GM23338 (cell line): ENCODE data around the gene GNAI2. TPM values are rescaled to one million over a fixed set of nuclear protein-coding genes. Genes with fewer than 3 reads are reported as not detected.
A peak's percentile ranks its signal among the peaks of the same experiment; 100 is the strongest.

ENCODE experiments used
- ATAC-seq: fragments of 200-7000 bp; cut with Tn5 transposase; 3 replicates; pipeline ENCODE4 v1.9.1; 2020
- DNase-seq: peaks from one replicate; pipeline ENCODE4 v3.0.0-alpha.2; 2015; ENCODE audit warnings: low spot score
- H2AFZ ChIP-seq: fragments of 200-600 bp; sonication (generic); 2 replicates; pipeline ENCODE4 v1.8.0; 2016; ENCODE audit warnings: antibody characterized with exemption, mild to moderate bottlenecking, moderate library complexity
- H3F3A ChIP-seq: fragments of 200-600 bp; sonication (generic); replicated peaks from 2 replicates; pipeline ENCODE4 v1.8.0; 2017; ENCODE audit warnings: antibody characterized with exemption, mixed run types, low read depth
- H3K27ac ChIP-seq: fragments of 200-600 bp; sonication (generic); 2 replicates; pipeline ENCODE4 v1.6.1; 2016; ENCODE audit warnings: low read depth
- H3K27me3 ChIP-seq: fragments of 200-600 bp; sonication (generic); 2 replicates; pipeline ENCODE4 v1.8.0; 2016; ENCODE audit warnings: mild to moderate bottlenecking, mixed run types, moderate library complexity; ENCODE audit not compliant: insufficient read depth
- H3K36me3 ChIP-seq: fragments of 200-600 bp; sonication (generic); 2 replicates; pipeline ENCODE4 v1.8.0; 2016; ENCODE audit warnings: mild to moderate bottlenecking; ENCODE audit not compliant: insufficient read depth
- H3K4me1 ChIP-seq: fragments of 200-600 bp; sonication (generic); 2 replicates; pipeline ENCODE4 v1.8.0; 2016; ENCODE audit warnings: mild to moderate bottlenecking, moderate library complexity; ENCODE audit not compliant: insufficient read depth
- H3K4me2 ChIP-seq: fragments of 200-600 bp; sonication (generic); 2 replicates; pipeline ENCODE4 v1.7.1; 2017; ENCODE audit warnings: mixed run types
- H3K4me3 ChIP-seq: fragments of 200-600 bp; sonication (generic); 2 replicates; pipeline ENCODE4 v1.6.1; 2016; ENCODE audit warnings: mixed run types
- H3K79me2 ChIP-seq: fragments of 200-600 bp; sonication (generic); replicated peaks from 2 replicates; pipeline ENCODE4 v1.8.0; 2017; ENCODE audit warnings: mild to moderate bottlenecking; ENCODE audit not compliant: insufficient read depth
- H3K9me2 ChIP-seq: fragments of 200-600 bp; sonication (generic); 2 replicates; pipeline ENCODE4 v1.8.0; 2017; ENCODE audit not compliant: insufficient read depth
- H4K20me1 ChIP-seq: fragments of 200-600 bp; sonication (generic); replicated peaks from 2 replicates; pipeline ENCODE4 v1.8.0; 2017; ENCODE audit warnings: mild to moderate bottlenecking; ENCODE audit not compliant: insufficient read depth
- H3K27ac Mint-ChIP-seq: 2 replicates; pipeline ENCODE4 v1.8.0; 2020; ENCODE audit warnings: inconsistent platforms, mild to moderate bottlenecking, moderate library complexity, mixed read lengths
- H3K27me3 Mint-ChIP-seq: 3 replicates; pipeline ENCODE4 v1.8.0; 2022; ENCODE audit warnings: low read depth, mild to moderate bottlenecking, moderate library complexity, mixed read lengths, inconsistent platforms; ENCODE audit not compliant: insufficient read depth, poor library complexity
- H3K36me3 Mint-ChIP-seq: 3 replicates; pipeline ENCODE4 v1.8.0; 2021; ENCODE audit warnings: low read depth, mild to moderate bottlenecking, inconsistent platforms, moderate library complexity, mixed read lengths
- H3K4me1 Mint-ChIP-seq: 3 replicates; pipeline ENCODE4 v1.8.0; 2020; ENCODE audit warnings: mild to moderate bottlenecking, inconsistent platforms, mixed read lengths
- H3K4me3 Mint-ChIP-seq: 3 replicates; pipeline ENCODE4 v1.8.0; 2021; ENCODE audit warnings: moderate library complexity, mild to moderate bottlenecking, inconsistent platforms, mixed read lengths
- H3K9me3 Mint-ChIP-seq: 3 replicates; pipeline ENCODE4 v1.8.0; 2020; ENCODE audit warnings: moderate library complexity, mild to moderate bottlenecking, inconsistent platforms, mixed read lengths
- CREB1 ChIP-seq: fragments of 250-450 bp; sonication (Bioruptor Pico); IDR thresholded peaks from 2 replicates; pipeline ENCODE4 v1.5.0; 2020; ENCODE audit warnings: low read depth, mild to moderate bottlenecking, moderate library complexity
- CTCF ChIP-seq, 2 experiments: fragments of 200-600 bp in 1 of 2; sonication (generic) in 1 of 2; conservative IDR thresholded peaks; 2 replicates each; pipeline versions ENCODE4 v1.5.1 to v1.6.1; 2016 to 2017; ENCODE audit warnings: antibody characterized with exemption in 2 of 2, low read depth in 2 of 2, mild to moderate bottlenecking in 2 of 2, moderate library complexity in 1 of 2
- ETS1 ChIP-seq: IDR thresholded peaks from 2 replicates; pipeline ENCODE4 v1.6.1; 2016; ENCODE audit warnings: antibody characterized with exemption
- EZH2 ChIP-seq: fragments of 200-600 bp; sonication (generic); IDR thresholded peaks from one replicate; pipeline ENCODE4 v1.8.0; 2017; ENCODE audit warnings: antibody characterized with exemption, mild to moderate bottlenecking, low read depth; ENCODE audit not compliant: unreplicated experiment
- EZH2phosphoT487 ChIP-seq: fragments of 200-600 bp; sonication (generic); IDR thresholded peaks from one replicate; pipeline ENCODE4 v1.8.1; 2018; ENCODE audit warnings: antibody characterized with exemption; ENCODE audit not compliant: unreplicated experiment
- JUNB ChIP-seq: IDR thresholded peaks from one replicate; pipeline ENCODE4 v1.6.1; 2016; ENCODE audit warnings: antibody characterized with exemption; ENCODE audit not compliant: unreplicated experiment
- NANOG ChIP-seq: IDR thresholded peaks from 2 replicates; pipeline ENCODE4 v1.6.1; 2016; ENCODE audit warnings: antibody characterized with exemption, borderline replicate concordance
- POLR2AphosphoS5 ChIP-seq: IDR thresholded peaks from 2 replicates; pipeline ENCODE4 v1.6.1; 2016; ENCODE audit warnings: antibody characterized with exemption, low read depth
- REST ChIP-seq: IDR thresholded peaks from one replicate; pipeline ENCODE4 v1.6.1; 2018; ENCODE audit warnings: antibody characterized with exemption; ENCODE audit not compliant: unreplicated experiment
- STAT1 ChIP-seq: IDR thresholded peaks from one replicate; pipeline ENCODE4 v1.6.1; 2016; ENCODE audit warnings: antibody characterized with exemption; ENCODE audit not compliant: unreplicated experiment
- ZNF114 ChIP-seq: fragments of 250-450 bp; sonication (Bioruptor Pico); IDR thresholded peaks from 2 replicates; pipeline ENCODE4 v1.5.0; 2020; ENCODE audit warnings: mild to moderate bottlenecking, moderate library complexity
- ZNF331 ChIP-seq: fragments of 250-450 bp; sonication (Bioruptor Pico); IDR thresholded peaks from 2 replicates; pipeline ENCODE4 v1.5.0; 2020; ENCODE audit warnings: low read depth, mild to moderate bottlenecking, moderate library complexity
- ZNF462 ChIP-seq: fragments of 250-450 bp; sonication (Bioruptor Pico); IDR thresholded peaks from 2 replicates; pipeline ENCODE4 v1.5.0; 2020; ENCODE audit warnings: mild to moderate bottlenecking, moderate library complexity
- polyA plus RNA-seq: library from polyadenylated mRNA; unstranded; fragments of >200 nt; fragmentation: Nextera tagmentation; extraction: Ambion mirVana; gene quantifications from 2 replicates; pipeline ENCODE4 v1.2.1, GENCODE V29; 2016
- total RNA-seq: library from RNA; depleted of rRNA; stranded (reverse); fragments of >200 nt; shearing (Covaris generic); gene quantifications from 2 replicates; pipeline ENCODE4 v1.2.3, GENCODE V29; 2014

Gene GNAI2
- total and polyA plus RNA-seq, 2 experiments from 2014 or later: 138 to 153 TPM

- H3K4me3 Mint-ChIP-seq: no peak overlapping the region
- H3K9me3 Mint-ChIP-seq: no peaks in the 10 kb centered on the region
These were observed 12.4 kb downstream of the GNAI2 start for GRCh38 chr3:50248387-50248786.

More at GRCh38 chr3:50248387-50248786, 12.4 kb downstream of the GNAI2 start:
- no peak overlapping the region for H3K4me2 ChIP-seq
- peaks cover 25% of the 10 kb centered on the region for H3K4me1 ChIP-seq
- peaks cover 67% of the 10 kb centered on the region for H3K79me2 ChIP-seq
- H3K27ac ChIP-seq: no peak overlapping the region
- H2AFZ ChIP-seq: no peak overlapping the region
- peaks cover 25% of the 10 kb centered on the region for H3K36me3 Mint-ChIP-seq
- H3K4me3 ChIP-seq: no peak overlapping the region
- DNase-seq (no peak), ATAC-seq (no peak)
- H3K36me3 ChIP-seq: no peaks in the 10 kb centered on the region
- peaks cover 11% of the 10 kb centered on the region; the same call in 1 of the 2 replicates for H3F3A ChIP-seq
- peaks cover 45% of the 10 kb centered on the region for H3K4me1 Mint-ChIP-seq
- peaks cover 10% of the 10 kb centered on the region for H3K27me3 Mint-ChIP-seq
- TF ChIP-seq EZH2phosphoT487: no peak
- TF ChIP-seq ZNF331 (CRISPR knock-in tag): no peak
- no peak for TF ChIP-seq EZH2
- TF ChIP-seq POLR2AphosphoS5: no peak
- TF ChIP-seq CTCF (conservative IDR thresholded peaks at IDR 0.05; ENCODE audit: low read depth in 2 of 2): no peak
- TF ChIP-seq ZNF462 (CRISPR knock-in tag): no peak
- TF ChIP-seq JUNB: no peak
- no peak for TF ChIP-seq CREB1
- no peak for TF ChIP-seq REST
- no peak for TF ChIP-seq NANOG
- TF ChIP-seq STAT1: no peak
- TF ChIP-seq ZNF114: no peak
- TF ChIP-seq ETS1: no peak
- no peaks in the 10 kb centered on the region for H3K9me2 ChIP-seq
- H4K20me1 ChIP-seq: peaks cover 45% of the 10 kb centered on the region
- H3K27ac Mint-ChIP-seq: 0 out of 2 replicates have a peak overlapping the region, but pooled peaks have one; percentile 40
- H3K27me3 ChIP-seq: no peaks in the 10 kb centered on the region
